ENCODE results near the gene SLC35E1.

DNA sequence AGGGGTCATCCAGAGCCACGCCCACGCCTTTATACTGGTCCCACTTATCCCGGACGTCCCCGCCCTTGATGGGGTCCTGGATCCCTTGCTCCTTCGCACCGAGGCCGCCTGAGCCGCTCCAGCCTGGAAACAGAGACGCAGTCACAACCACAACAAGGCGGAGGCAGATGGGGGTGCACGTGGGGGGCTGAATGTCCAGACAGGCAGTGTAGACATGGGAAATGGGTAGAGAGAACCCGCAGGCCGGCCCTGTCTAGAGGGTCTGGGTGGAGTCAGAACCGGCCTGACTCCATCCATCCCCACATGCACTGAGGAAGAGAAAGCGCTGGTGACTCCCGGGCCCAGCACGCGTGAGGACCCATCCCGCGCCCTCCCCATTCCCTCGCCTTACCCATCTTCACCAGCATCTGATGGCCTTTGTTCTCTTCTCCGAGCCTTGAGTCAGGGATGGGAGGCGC lies 53.0 kb downstream of the SLC35E1 start:
- TF ChIP-seq POLR2A (IDR thresholded peaks at IDR 0.05; ENCODE audit: low read length) (no peak), GATA1 (IDR thresholded peaks at IDR 0.05; ENCODE audit: low read depth, low read length) (no peak)
